ENCODE measurements around the gene AREL1. TPM values are rescaled to one million over a fixed set of nuclear protein-coding genes. Genes with fewer than 3 reads are reported as not detected.

Gene AREL1
- total RNA-seq, 1 experiment from 2014 or later = 98.4 TPM

DNA sequence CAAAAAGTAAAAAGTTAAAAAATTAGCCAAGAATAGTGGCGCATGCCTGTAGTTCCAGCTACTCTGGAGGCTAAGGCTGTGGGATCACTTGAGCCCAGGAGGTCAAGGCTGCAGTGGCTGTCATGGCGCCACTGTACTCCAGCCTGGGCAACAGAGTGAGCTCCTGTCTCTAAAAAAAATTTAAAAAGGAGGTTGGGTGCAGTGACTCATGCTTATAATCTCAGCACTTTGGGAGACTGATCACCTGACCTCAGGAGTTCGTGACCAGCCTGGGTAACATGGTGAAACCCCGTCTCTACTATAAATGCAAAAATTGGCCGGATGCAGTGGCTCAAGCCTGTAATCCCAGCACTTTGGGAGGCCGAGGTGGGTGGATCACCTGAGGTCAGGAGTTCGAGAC lies 42.0 kb upstream of the AREL1 start:
- CTCF ChIA-PET = no interaction called here

GRCh38 chr14:74754157-74754556 lies 41.3 kb upstream of the AREL1 start:
- Histone ChIP-seq H3K27me3 (ENCODE audit: insufficient read depth, low read depth) (no peaks in the 10 kb centered on the region), H4K20me1 (ENCODE audit: insufficient read depth) (no peaks in the 10 kb centered on the region), H3K36me3 (ENCODE audit: low read depth) (no peaks in the 10 kb centered on the region), H3K4me1 (replicated peaks; ENCODE audit: insufficient read depth) (no peaks in the 10 kb centered on the region), H2AFZ (no peak overlapping the region), H3K4me2 (no peak overlapping the region), H3K9me2 (ENCODE audit: insufficient read depth) (no peaks in the 10 kb centered on the region), H3F3A (ENCODE audit: insufficient read depth, low read depth) (no peaks in the 10 kb centered on the region), H3K4me3 (no peak overlapping the region), H3K79me2 (ENCODE audit: low read depth) (no peaks in the 10 kb centered on the region), H3K27ac (no peak overlapping the region), H3K9me3 (ENCODE audit: insufficient read depth, low read depth) (no peaks in the 10 kb centered on the region)
- TF ChIP-seq EZH2 (IDR thresholded peaks at IDR 0.05; ENCODE audit: low read depth) (no peak), CTCF (conservative IDR thresholded peaks at IDR 0.05) (no peak)
- intact Hi-C loops (cut with micrococcal nuclease; ENCODE audit: unreplicated experiment) = no loop called here
- BruUV-seq (replicated peaks) = no TSS peak
- no peak for DNase-seq
- ChIA-PET POLR2A (ENCODE audit: unreplicated experiment) (no interaction called here), CTCF (no interaction called here)

More for the DNA sequence above, 42.0 kb upstream of the AREL1 start:
- TF ChIP-seq EZH2 (IDR thresholded peaks at IDR 0.05; ENCODE audit: low read depth) = no peak
- no peak for TF ChIP-seq CTCF (conservative IDR thresholded peaks at IDR 0.05)
- no peaks in the 10 kb centered on the region for H3K4me1 ChIP-seq (replicated peaks; ENCODE audit: insufficient read depth)
- no peaks in the 10 kb centered on the region for H3K9me2 ChIP-seq (ENCODE audit: insufficient read depth)
- intact Hi-C loops (cut with micrococcal nuclease; ENCODE audit: unreplicated experiment) = no loop called here
- POLR2A ChIA-PET (ENCODE audit: unreplicated experiment) = no interaction called here
- H3K9me3 ChIP-seq (ENCODE audit: insufficient read depth, low read depth) = no peaks in the 10 kb centered on the region
- no TSS peak for BruUV-seq (replicated peaks)
- H2AFZ ChIP-seq = no peak overlapping the region
- no peaks in the 10 kb centered on the region for H3K36me3 ChIP-seq (ENCODE audit: low read depth)
- no peaks in the 10 kb centered on the region for H3K27me3 ChIP-seq (ENCODE audit: insufficient read depth, low read depth)
- H3K27ac ChIP-seq = no peak overlapping the region
- no peaks in the 10 kb centered on the region for H3F3A ChIP-seq (ENCODE audit: insufficient read depth, low read depth)
- H3K79me2 ChIP-seq (ENCODE audit: low read depth) = no peaks in the 10 kb centered on the region
- no peak overlapping the region for H3K4me3 ChIP-seq
- H3K4me2 ChIP-seq = no peak overlapping the region
- no peaks in the 10 kb centered on the region for H4K20me1 ChIP-seq (ENCODE audit: insufficient read depth)
- DNase-seq = no peak

GRCh38 chr14:74747237-74747636 lies 34.4 kb upstream of the AREL1 start:
- no peak for DNase-seq
- H3K79me2 ChIP-seq (ENCODE audit: low read depth) = no peaks in the 10 kb centered on the region
- BruUV-seq (replicated peaks) = no TSS peak
- no peak overlapping the region for H3K4me2 ChIP-seq
- CTCF ChIA-PET = no interaction called here
- H3K27ac ChIP-seq = no peak overlapping the region
- no peaks in the 10 kb centered on the region for H3K27me3 ChIP-seq (ENCODE audit: insufficient read depth, low read depth)
- no peak overlapping the region for H3K4me3 ChIP-seq
- no peaks in the 10 kb centered on the region for H3K9me3 ChIP-seq (ENCODE audit: insufficient read depth, low read depth)
- no peaks in the 10 kb centered on the region for H3F3A ChIP-seq (ENCODE audit: insufficient read depth, low read depth)
- H2AFZ ChIP-seq = no peak overlapping the region
- no peaks in the 10 kb centered on the region for H3K36me3 ChIP-seq (ENCODE audit: low read depth)
- intact Hi-C loops (cut with micrococcal nuclease; ENCODE audit: unreplicated experiment) = no loop called here
- no peaks in the 10 kb centered on the region for H4K20me1 ChIP-seq (ENCODE audit: insufficient read depth)
- POLR2A ChIA-PET (ENCODE audit: unreplicated experiment) = no interaction called here
- H3K9me2 ChIP-seq (ENCODE audit: insufficient read depth) = no peaks in the 10 kb centered on the region
- TF ChIP-seq EZH2 (IDR thresholded peaks at IDR 0.05; ENCODE audit: low read depth) (no peak), CTCF (conservative IDR thresholded peaks at IDR 0.05) (no peak)
- no peaks in the 10 kb centered on the region for H3K4me1 ChIP-seq (replicated peaks; ENCODE audit: insufficient read depth)

Measured in PC-9 (cell line).